NCI-H1436 (cell line): ENCODE measurements around the gene ZNF536.

Source experiments
- DNase-seq: peaks from one replicate; lab custom pipeline; 2025; lab: John Stamatoyannopoulos, UW

ZNF536 gene

GRCh38 chr19:30371960-30372824 lies at the start of gene ZNF536:
Gene ZNF536, plus strand, starts transcription at chr19:30372384. Its CDS starts 71,179 bp downstream, at chr19:30443563.
- no peak for DNase-seq

- DNase-seq, result no peak
Measured at GRCh38 chr19:30322641-30323320, 49.4 kb upstream of the ZNF536 start.

GRCh38 chr19:30323904-30324303 lies 48.3 kb upstream of the ZNF536 start:
- DNase-seq, result no peak

GRCh38 chr19:30324982-30325381 lies 47.2 kb upstream of the ZNF536 start:
- no peak for DNase-seq

GRCh38 chr19:30325676-30326392 lies 46.4 kb upstream of the ZNF536 start:
- no peak for DNase-seq

- DNase-seq, result no peak
Measured at GRCh38 chr19:30326393-30326710, 45.8 kb upstream of the ZNF536 start.

- DNase-seq, result no peak
Measured at GRCh38 chr19:30327331-30327730, 44.9 kb upstream of the ZNF536 start.

GRCh38 chr19:30328096-30328495 lies 44.1 kb upstream of the ZNF536 start:
- no peak for DNase-seq

- no peak for DNase-seq
Measured at GRCh38 chr19:30330266-30330665, 41.9 kb upstream of the ZNF536 start.

- no peak for DNase-seq
Measured at GRCh38 chr19:30332445-30333234, 39.5 kb upstream of the ZNF536 start.

GRCh38 chr19:30333291-30334065 lies 38.7 kb upstream of the ZNF536 start:
- no peak for DNase-seq

- DNase-seq, result no peak
Measured at GRCh38 chr19:30334841-30335240, 37.3 kb upstream of the ZNF536 start.

GRCh38 chr19:30335306-30335886 lies 36.8 kb upstream of the ZNF536 start:
- no peak for DNase-seq

GRCh38 chr19:30336290-30336689 lies 35.9 kb upstream of the ZNF536 start:
- DNase-seq, result no peak

- no peak for DNase-seq
Measured at GRCh38 chr19:30338041-30338456, 34.1 kb upstream of the ZNF536 start.

GRCh38 chr19:30338878-30339623 lies 33.1 kb upstream of the ZNF536 start:
- DNase-seq, result no peak

GRCh38 chr19:30339624-30340525 lies 32.3 kb upstream of the ZNF536 start:
- no peak for DNase-seq

- no peak for DNase-seq
Measured at GRCh38 chr19:30340771-30341561, 31.2 kb upstream of the ZNF536 start.
